Transverse colon (tissue), 4 donors: ENCODE data around the gene REC114. TPM values are rescaled to one million over a fixed set of nuclear protein-coding genes. Genes with fewer than 3 reads are reported as not detected.

Experiments
- DNase-seq: peaks from one replicate; pipeline ENCODE4 v3.0.0-alpha.2; 2019
- H3K27ac ChIP-seq, 4 donors: fragments of 200-600 bp; sonication (generic); 2 replicates each; pipeline ENCODE4 v1.5.1; 2016 to 2018; ENCODE audit warnings: inconsistent platforms in 4 of 4
- H3K27me3 ChIP-seq: fragments of 200-600 bp; sonication (generic); 2 replicates; pipeline ENCODE4 v1.5.1; 2017; ENCODE audit warnings: inconsistent platforms
- H3K36me3 ChIP-seq, 4 donors: fragments of 200-600 bp; sonication (generic); 2 replicates each; pipeline ENCODE4 v1.5.1; 2017 to 2019; ENCODE audit warnings: inconsistent platforms in 4 of 4
- H3K4me1 ChIP-seq, 4 donors: fragments of 200-600 bp; sonication (generic); 2 replicates each; pipeline ENCODE4 v1.5.1; 2017 to 2020; ENCODE audit warnings: inconsistent platforms in 4 of 4
- H3K4me3 ChIP-seq, 4 donors: fragments of 200-600 bp; sonication (generic); 1 replicate in 1 of 4; 2 replicates in 3 of 4; pipeline versions ENCODE4 v1.5.1 to v1.6.1; 2017 to 2019; ENCODE audit warnings: inconsistent platforms in 4 of 4
- H3K9me3 ChIP-seq, 2 donors: fragments of 200-600 bp; sonication (generic); 2 replicates each; pipeline ENCODE4 v1.5.1; 2017 to 2019; ENCODE audit warnings: inconsistent platforms in 2 of 2
- CTCF ChIP-seq, 5 experiments: fragments of 200-600 bp in 3 of 5; fragments of 450-650 bp in 2 of 5; sonication (generic) in 3 of 5; IDR thresholded peaks; 1 replicate in 2 of 5; 2 replicates in 3 of 5; pipeline ENCODE4 v1.5.1; 2016 to 2017; ENCODE audit warnings: antibody characterized with exemption in 5 of 5, inconsistent platforms in 3 of 5, mild to moderate bottlenecking in 2 of 5, moderate library complexity in 1 of 5
- EP300 ChIP-seq: sonication (generic); formaldehyde crosslinking; IDR thresholded peaks from one replicate; pipeline ENCODE4 v1.6.1; 2017; ENCODE audit warnings: antibody characterized with exemption, low read depth
- POLR2A ChIP-seq: fragments of 450-650 bp; IDR thresholded peaks from one replicate; pipeline ENCODE4 v1.6.1; 2016; ENCODE audit warnings: antibody characterized with exemption, mild to moderate bottlenecking, moderate library complexity
- POLR2AphosphoS5 ChIP-seq, 3 donors: sonication (generic); formaldehyde crosslinking; IDR thresholded peaks; one replicate each; pipeline ENCODE4 v1.6.1; 2016; ENCODE audit warnings: antibody characterized with exemption in 3 of 3
- WGBS, 2 donors: methylation state at CpG; one replicate each; pipeline ENCODE4 v1.1.5; 2018; ENCODE audit warnings: low coverage in 1 of 2; 5-methylcytosine and 5-hydroxymethylcytosine counted together
- in situ Hi-C, 4 donors: fragments of 200-750 bp; cut with MboI; loops; one replicate each; pipeline versions ENCODE4 v1.15.0 to v1.15.1; 2017; ENCODE audit warnings: low sequenced_read_pairs in 3 of 4, low pct_ligation_motif_present in 1 of 4, low pct_unique_long_range_greater_than_20kb in 1 of 4
- intact Hi-C: fragments of 100-400 bp; cut with DNase I; formaldehyde crosslinking; loops from one replicate; pipeline ENCODE4 v1.15.1; 2023; ENCODE audit warnings: low total_unique reads
- total RNA-seq, 4 donors: library from RNA; depleted of rRNA; stranded (reverse); fragments of >200 nt; gene quantifications; one replicate each; pipeline ENCODE4 v1.1.0, GENCODE V29; 2016

REC114 gene
- total RNA-seq, 4 donors from 2014 or later: not detected

GRCh38 chr15:73495181-73495580, 52.2 kb downstream of the REC114 start:
- TF ChIP-seq POLR2AphosphoS5 (IDR thresholded peaks at IDR 0.05) (no peak), CTCF (IDR thresholded peaks at IDR 0.05) (no peak), EP300 (no peak), POLR2A (no peak)
- intact Hi-C loops (no loop called here), in situ Hi-C loops (no loop called here)
- no peak overlapping the region for H3K27ac ChIP-seq
- no peaks in the 10 kb centered on the region for H3K4me1 ChIP-seq
- DNase-seq: no peak
- H3K4me3 ChIP-seq: no peak overlapping the region
- 58 to 68% methylated on average over 3 of the region's 3 CpGs for WGBS, 2 donors
- H3K27me3 ChIP-seq: no peaks in the 10 kb centered on the region
- no peaks in the 10 kb centered on the region for H3K9me3 ChIP-seq
- no peaks in the 10 kb centered on the region for H3K36me3 ChIP-seq

- Histone ChIP-seq H3K4me1 (no peaks in the 10 kb centered on the region), H3K9me3 (no peaks in the 10 kb centered on the region), H3K27me3 (no peaks in the 10 kb centered on the region), H3K27ac (no peak overlapping the region), H3K36me3 (no peaks in the 10 kb centered on the region), H3K4me3 (no peak overlapping the region)
- in situ Hi-C loops: no loop called here
- TF ChIP-seq POLR2A (no peak), EP300 (no peak), POLR2AphosphoS5 (IDR thresholded peaks at IDR 0.05) (no peak), CTCF (IDR thresholded peaks at IDR 0.05) (no peak)
- DNase-seq: no peak
- intact Hi-C loops: no loop called here
Observed at GRCh38 chr15:73500696-73501095, 57.7 kb downstream of the REC114 start.

GRCh38 chr15:73504885-73505284, 61.9 kb downstream of the REC114 start:
- Histone ChIP-seq H3K9me3 (no peaks in the 10 kb centered on the region), H3K4me1 (no peaks in the 10 kb centered on the region), H3K27ac (no peak overlapping the region), H3K36me3 (no peaks in the 10 kb centered on the region), H3K4me3 (no peak overlapping the region), H3K27me3 (no peaks in the 10 kb centered on the region)
- no peak for TF ChIP-seq POLR2A
- TF ChIP-seq POLR2AphosphoS5 (IDR thresholded peaks at IDR 0.05): no peak
- TF ChIP-seq EP300: no peak
- TF ChIP-seq CTCF (IDR thresholded peaks at IDR 0.05): no peak
- in situ Hi-C loops (no loop called here), intact Hi-C loops (no loop called here)
- DNase-seq: no peak

GRCh38 chr15:73515527-73515926, 72.6 kb downstream of the REC114 start:
- no peak for TF ChIP-seq CTCF (IDR thresholded peaks at IDR 0.05)
- no peak for TF ChIP-seq EP300
- TF ChIP-seq POLR2A: no peak
- TF ChIP-seq POLR2AphosphoS5 (IDR thresholded peaks at IDR 0.05): no peak

More at GRCh38 chr15:73515527-73515926, 72.6 kb downstream of the REC114 start:
- WGBS, 2 donors: 93% methylated on average over 1 of the region's 1 CpG; no CpG with 5 or more reads in 1 of the 2 donors
- intact Hi-C loops (no loop called here), in situ Hi-C loops (no loop called here)
- Histone ChIP-seq H3K9me3 (no peaks in the 10 kb centered on the region), H3K4me3 (no peak overlapping the region), H3K36me3 (no peaks in the 10 kb centered on the region), H3K27me3 (no peaks in the 10 kb centered on the region), H3K4me1 (no peaks in the 10 kb centered on the region), H3K27ac (no peak overlapping the region)
- DNase-seq: no peak
